Loucy (cell line): ENCODE measurements around the gene DLD.

Experiments used
- H2AFZ ChIP-seq: fragments of 200-600 bp; sonication (generic); 2 replicates; pipeline ENCODE4 v1.6.0; 2016; ENCODE audit warnings: antibody characterized with exemption, mild to moderate bottlenecking, low read length, moderate library complexity
- H3F3A ChIP-seq: fragments of 200-600 bp; 2 replicates; pipeline ENCODE4 v1.6.0; 2016; ENCODE audit warnings: antibody characterized with exemption, low read depth, mild to moderate bottlenecking
- H3K27me3 ChIP-seq: fragments of 200-600 bp; sonication (generic); 2 replicates; pipeline ENCODE4 v1.6.1; 2014; ENCODE audit warnings: low read length, mild to moderate bottlenecking; ENCODE audit not compliant: insufficient read depth, poor library complexity, severe bottlenecking
- H3K36me3 ChIP-seq: fragments of 200-600 bp; sonication (generic); 2 replicates; pipeline ENCODE4 v1.6.1; 2016; ENCODE audit warnings: low read length; ENCODE audit not compliant: insufficient read depth
- H3K4me1 ChIP-seq: fragments of 200-600 bp; sonication (generic); 2 replicates; pipeline ENCODE4 v1.5.1; 2014; ENCODE audit warnings: low read length, mild to moderate bottlenecking; ENCODE audit not compliant: insufficient read depth, poor library complexity, severe bottlenecking
- H3K4me2 ChIP-seq: fragments of 200-600 bp; sonication (generic); 2 replicates; pipeline ENCODE4 v1.6.0; 2014; ENCODE audit warnings: antibody characterized with exemption, low read length, low read depth, mild to moderate bottlenecking; ENCODE audit not compliant: poor library complexity, severe bottlenecking
- H3K4me3 ChIP-seq: fragments of 200-600 bp; sonication (generic); 2 replicates; pipeline ENCODE4 v1.5.1; 2014; ENCODE audit warnings: low read length, mild to moderate bottlenecking, mixed read lengths; ENCODE audit not compliant: poor library complexity, severe bottlenecking
- H3K79me2 ChIP-seq: fragments of 200-600 bp; sonication (generic); 2 replicates; pipeline ENCODE4 v1.6.1; 2014; ENCODE audit warnings: low read length; ENCODE audit not compliant: insufficient read depth
- H3K9ac ChIP-seq: fragments of 200-600 bp; sonication (generic); 2 replicates; pipeline ENCODE4 v1.6.0; 2014; ENCODE audit warnings: mild to moderate bottlenecking, low read depth, low read length, moderate library complexity; ENCODE audit not compliant: poor library complexity, severe bottlenecking
- H3K9me2 ChIP-seq: fragments of 200-600 bp; sonication (generic); replicated peaks from 2 replicates; pipeline ENCODE4 v1.6.1; 2016; ENCODE audit warnings: low read depth, low read length, mixed read lengths
- H3K9me3 ChIP-seq: fragments of 200-600 bp; sonication (generic); 2 replicates; pipeline ENCODE4 v1.6.1; 2014; ENCODE audit warnings: mild to moderate bottlenecking, antibody characterized with exemption, low read length, low read depth; ENCODE audit not compliant: insufficient read depth
- H4K20me1 ChIP-seq: fragments of 200-600 bp; sonication (generic); 2 replicates; pipeline ENCODE4 v1.6.0; 2014; ENCODE audit warnings: antibody characterized with exemption, low read length, mild to moderate bottlenecking; ENCODE audit not compliant: insufficient read depth, poor library complexity, severe bottlenecking
- EZH2phosphoT487 ChIP-seq: fragments of 200-600 bp; IDR thresholded peaks from 2 replicates; pipeline ENCODE4 v1.6.1; 2018; ENCODE audit warnings: antibody characterized with exemption, mild to moderate bottlenecking, moderate library complexity, borderline replicate concordance
- TF ChIP-seq, protein P1 (sequence below): fragments of 200-600 bp; sonication (generic); conservative IDR thresholded peaks from 2 replicates; pipeline ENCODE4 v1.5.1; 2014; ENCODE audit warnings: mild to moderate bottlenecking, antibody characterized with exemption, low read length

DLD gene

DNA sequence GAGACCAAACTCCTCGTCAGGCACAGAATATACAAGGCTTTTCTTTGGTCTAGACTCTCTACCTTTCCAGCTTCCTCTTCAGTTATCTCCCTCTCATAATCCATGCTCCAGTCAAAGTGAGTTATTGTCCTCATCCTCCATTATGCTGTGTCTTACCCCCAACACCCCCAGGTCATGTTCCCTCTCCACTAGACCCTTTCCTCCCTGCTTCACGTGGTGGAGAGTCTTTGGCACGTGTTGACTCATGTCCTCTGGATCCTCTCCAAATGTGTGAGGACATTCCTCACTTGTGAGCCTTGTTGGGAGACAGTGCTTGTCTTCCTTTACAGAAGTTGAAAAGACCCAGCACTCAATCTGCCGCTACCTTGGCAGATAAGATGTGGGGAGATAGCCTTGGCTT, 36.0 kb upstream of the DLD start:
- Histone ChIP-seq H2AFZ (no peak overlapping the region), H3K27me3 (no peaks in the 10 kb centered on the region), H3K79me2 (no peaks in the 10 kb centered on the region), H3K36me3 (no peaks in the 10 kb centered on the region), H3F3A (no peaks in the 10 kb centered on the region), H3K9ac (no peak overlapping the region), H3K9me3 (no peaks in the 10 kb centered on the region), H3K9me2 (no peaks in the 10 kb centered on the region), H3K4me2 (no peak overlapping the region), H3K4me1 (peaks cover 11% of the 10 kb centered on the region), H4K20me1 (no peaks in the 10 kb centered on the region), H3K4me3 (no peak overlapping the region)
- TF ChIP-seq EZH2phosphoT487 = no peak
- TF ChIP-seq, protein P1, sequence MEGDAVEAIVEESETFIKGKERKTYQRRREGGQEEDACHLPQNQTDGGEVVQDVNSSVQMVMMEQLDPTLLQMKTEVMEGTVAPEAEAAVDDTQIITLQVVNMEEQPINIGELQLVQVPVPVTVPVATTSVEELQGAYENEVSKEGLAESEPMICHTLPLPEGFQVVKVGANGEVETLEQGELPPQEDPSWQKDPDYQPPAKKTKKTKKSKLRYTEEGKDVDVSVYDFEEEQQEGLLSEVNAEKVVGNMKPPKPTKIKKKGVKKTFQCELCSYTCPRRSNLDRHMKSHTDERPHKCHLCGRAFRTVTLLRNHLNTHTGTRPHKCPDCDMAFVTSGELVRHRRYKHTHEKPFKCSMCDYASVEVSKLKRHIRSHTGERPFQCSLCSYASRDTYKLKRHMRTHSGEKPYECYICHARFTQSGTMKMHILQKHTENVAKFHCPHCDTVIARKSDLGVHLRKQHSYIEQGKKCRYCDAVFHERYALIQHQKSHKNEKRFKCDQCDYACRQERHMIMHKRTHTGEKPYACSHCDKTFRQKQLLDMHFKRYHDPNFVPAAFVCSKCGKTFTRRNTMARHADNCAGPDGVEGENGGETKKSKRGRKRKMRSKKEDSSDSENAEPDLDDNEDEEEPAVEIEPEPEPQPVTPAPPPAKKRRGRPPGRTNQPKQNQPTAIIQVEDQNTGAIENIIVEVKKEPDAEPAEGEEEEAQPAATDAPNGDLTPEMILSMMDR = no peak

DNA sequence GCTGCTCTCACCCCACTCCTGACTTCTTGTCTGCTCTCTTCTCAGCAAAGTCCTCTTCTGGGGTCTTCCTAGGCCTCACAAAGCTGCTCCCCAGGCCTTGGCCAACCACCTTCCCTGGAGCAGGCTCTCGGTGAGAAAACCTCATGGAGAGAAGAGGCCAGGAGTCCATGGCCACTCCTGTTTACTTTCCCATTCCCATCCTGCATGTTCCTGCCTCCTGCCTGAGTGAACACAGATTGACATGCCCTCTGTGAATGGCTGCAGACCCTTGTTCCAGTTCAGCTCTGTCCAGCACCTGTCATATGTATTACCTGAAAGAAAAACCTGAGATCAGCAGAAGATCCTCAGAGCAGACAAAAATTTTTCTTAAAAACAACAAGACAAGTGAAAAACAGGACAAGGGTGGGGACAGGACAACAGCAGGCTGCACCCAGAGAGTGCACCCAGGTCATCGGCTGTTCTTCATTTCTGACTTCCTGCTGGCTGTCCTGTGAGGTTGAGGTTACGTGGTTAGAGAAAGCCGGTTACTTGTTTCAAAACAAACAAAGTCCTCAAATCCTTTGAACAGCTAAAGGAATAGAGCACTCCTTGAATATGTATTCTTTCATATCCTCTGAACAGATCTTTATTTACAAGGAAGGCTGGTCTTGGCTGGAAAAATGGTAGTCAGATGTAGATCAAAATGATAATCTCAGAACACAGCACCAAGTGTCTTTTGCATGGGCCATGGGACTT, 34.0 kb upstream of the DLD start:
- peaks cover 11% of the 10 kb centered on the region for H3K4me1 ChIP-seq
- H3K9me2 ChIP-seq = no peaks in the 10 kb centered on the region
- H3K36me3 ChIP-seq = no peaks in the 10 kb centered on the region
- H3K27me3 ChIP-seq = no peaks in the 10 kb centered on the region
- no peaks in the 10 kb centered on the region for H4K20me1 ChIP-seq
- H2AFZ ChIP-seq = peak overlapping the region; percentile 24; the same call in 1 of the 2 replicates
- H3K4me3 ChIP-seq = no peak overlapping the region
- H3K9ac ChIP-seq = no peak overlapping the region
- H3K79me2 ChIP-seq = no peaks in the 10 kb centered on the region
- H3K9me3 ChIP-seq = no peaks in the 10 kb centered on the region
- H3F3A ChIP-seq = no peaks in the 10 kb centered on the region
- no peak for TF ChIP-seq EZH2phosphoT487
- TF ChIP-seq, protein P1 = no peak
- H3K4me2 ChIP-seq = peak overlapping the region; percentile 13

DNA sequence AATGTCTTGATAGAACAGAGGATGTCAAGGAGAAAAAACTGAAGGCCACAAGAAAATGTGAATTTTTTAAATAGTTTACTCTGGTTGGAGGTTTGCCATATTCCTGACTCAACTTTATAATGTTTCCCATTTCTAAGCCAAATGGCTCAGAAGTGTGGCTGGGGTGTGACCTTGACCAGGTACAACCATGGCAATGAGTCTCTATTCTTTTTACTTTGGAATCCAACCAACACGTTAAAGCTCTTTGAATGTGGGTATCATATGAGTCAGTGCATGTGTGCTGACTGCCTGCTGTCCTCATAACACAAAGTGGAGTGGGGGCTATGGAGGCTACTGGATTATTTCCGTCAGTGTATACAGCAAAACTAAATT, 33.5 kb upstream of the DLD start:
- Histone ChIP-seq H3K4me1 (peaks cover 11% of the 10 kb centered on the region), H3K4me2 (peak overlapping the region; percentile 13), H4K20me1 (no peaks in the 10 kb centered on the region), H2AFZ (peak overlapping the region; percentile 24; the same call in 1 of the 2 replicates), H3K79me2 (no peaks in the 10 kb centered on the region), H3K9me3 (no peaks in the 10 kb centered on the region), H3K9me2 (no peaks in the 10 kb centered on the region), H3K27me3 (no peaks in the 10 kb centered on the region), H3K4me3 (no peak overlapping the region), H3K36me3 (no peaks in the 10 kb centered on the region), H3K9ac (no peak overlapping the region), H3F3A (no peaks in the 10 kb centered on the region)
- TF ChIP-seq, protein P1 = no peak
- TF ChIP-seq EZH2phosphoT487 = no peak
